GM12872 (cell line): Measurements from ENCODE around the gene C19orf47.

ENCODE experiments used
- TF ChIP-seq, protein P1 (sequence below): IDR thresholded peaks from 3 replicates; pipeline ENCODE4 v1.5.1; 2011; ENCODE audit warnings: low read depth, mild to moderate bottlenecking, low read length, moderate library complexity; ENCODE audit not compliant: insufficient read depth

C19orf47 gene

DNA sequence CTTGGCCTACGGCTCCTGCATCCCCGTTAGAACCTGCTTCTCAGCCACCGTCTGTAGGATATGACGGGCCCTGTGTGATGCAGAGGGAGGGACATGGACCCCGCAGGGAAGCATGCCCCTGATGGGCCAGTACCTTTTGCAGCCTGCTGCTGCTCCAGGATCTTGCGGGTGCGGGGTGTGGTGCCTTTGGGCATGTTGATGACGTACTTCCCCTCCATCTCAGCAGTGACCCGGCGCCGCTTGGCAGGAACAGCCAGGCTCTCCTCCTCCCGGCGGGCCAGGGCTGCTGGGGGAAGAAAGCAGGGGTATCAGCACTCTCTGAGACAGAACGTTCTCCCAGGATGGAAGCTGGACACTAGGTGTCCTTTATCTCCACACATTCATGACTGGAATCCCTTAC lies 22.0 kb downstream of the C19orf47 start:
- TF ChIP-seq, protein P1, sequence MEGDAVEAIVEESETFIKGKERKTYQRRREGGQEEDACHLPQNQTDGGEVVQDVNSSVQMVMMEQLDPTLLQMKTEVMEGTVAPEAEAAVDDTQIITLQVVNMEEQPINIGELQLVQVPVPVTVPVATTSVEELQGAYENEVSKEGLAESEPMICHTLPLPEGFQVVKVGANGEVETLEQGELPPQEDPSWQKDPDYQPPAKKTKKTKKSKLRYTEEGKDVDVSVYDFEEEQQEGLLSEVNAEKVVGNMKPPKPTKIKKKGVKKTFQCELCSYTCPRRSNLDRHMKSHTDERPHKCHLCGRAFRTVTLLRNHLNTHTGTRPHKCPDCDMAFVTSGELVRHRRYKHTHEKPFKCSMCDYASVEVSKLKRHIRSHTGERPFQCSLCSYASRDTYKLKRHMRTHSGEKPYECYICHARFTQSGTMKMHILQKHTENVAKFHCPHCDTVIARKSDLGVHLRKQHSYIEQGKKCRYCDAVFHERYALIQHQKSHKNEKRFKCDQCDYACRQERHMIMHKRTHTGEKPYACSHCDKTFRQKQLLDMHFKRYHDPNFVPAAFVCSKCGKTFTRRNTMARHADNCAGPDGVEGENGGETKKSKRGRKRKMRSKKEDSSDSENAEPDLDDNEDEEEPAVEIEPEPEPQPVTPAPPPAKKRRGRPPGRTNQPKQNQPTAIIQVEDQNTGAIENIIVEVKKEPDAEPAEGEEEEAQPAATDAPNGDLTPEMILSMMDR, result no peak

DNA sequence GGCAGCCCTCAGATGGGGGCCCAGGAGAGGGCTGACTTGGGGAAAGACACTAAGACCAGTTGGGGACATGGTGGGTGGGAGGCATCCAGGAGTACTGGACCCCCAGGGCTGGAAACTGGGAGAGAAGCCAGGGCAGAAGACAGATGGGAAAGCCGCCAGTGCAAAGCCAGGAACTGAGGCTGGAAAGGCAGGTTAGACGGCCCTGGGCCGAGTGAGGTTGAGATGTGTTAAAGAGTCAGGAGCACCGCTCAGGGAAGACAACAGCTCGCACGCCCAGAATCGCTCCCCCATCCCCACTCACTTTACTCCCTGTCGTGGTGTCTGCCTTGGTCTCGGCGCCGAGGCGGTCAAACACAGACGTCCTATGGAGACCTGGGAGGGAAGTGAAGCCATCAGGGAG lies 24.5 kb downstream of the C19orf47 start:
- TF ChIP-seq, protein P1, result no peak

DNA sequence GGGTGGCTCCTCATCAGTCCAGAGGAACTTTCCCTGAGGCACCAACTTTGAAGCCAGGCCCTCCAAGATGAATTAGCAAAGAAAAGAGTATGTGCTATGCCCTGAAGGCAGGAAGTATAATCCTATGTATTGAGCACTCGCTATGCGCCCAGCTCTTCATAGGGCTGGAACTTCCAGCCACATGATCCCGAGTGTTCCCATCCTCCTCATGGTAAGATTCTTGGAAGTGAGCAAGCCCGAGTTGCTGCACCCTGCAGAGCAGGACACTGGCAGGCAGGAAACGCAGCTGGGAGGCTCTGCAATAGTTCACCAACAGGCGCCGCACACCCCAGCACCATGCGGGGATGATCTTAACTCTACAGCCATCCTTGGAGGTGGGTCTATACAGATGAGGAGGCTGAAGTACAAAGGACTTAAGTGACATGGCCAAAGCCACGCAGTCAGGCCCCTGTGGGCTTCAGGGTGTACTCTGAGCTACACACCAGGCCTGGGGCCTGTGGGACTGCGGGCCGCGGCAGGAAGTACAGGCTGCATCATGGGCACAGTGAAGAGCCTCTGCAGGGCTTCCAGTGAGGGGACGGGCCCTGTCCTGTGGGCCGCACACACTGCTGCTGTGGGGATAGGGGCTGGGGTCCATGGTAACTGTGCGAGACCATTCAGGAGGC lies 25.1 kb downstream of the C19orf47 start:
- TF ChIP-seq, protein P1, result no peak

DNA sequence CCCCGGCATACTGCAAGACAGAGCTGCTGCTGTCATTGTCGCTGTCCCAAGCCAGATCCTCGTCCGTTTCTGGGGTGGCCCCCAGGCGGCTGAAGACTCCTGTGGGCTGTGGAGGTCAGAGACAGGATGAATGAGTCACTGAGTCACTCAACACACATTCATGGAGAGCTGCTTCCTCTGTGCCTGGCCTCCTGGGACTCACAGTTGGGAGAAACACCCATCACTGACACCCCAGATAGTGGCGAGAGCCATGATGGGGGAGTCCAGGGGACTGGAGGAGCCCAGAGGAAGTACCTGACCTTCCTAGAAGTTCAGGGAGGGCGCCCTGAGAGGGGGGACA lies 26.0 kb downstream of the C19orf47 start:
- TF ChIP-seq, protein P1, result no peak

DNA sequence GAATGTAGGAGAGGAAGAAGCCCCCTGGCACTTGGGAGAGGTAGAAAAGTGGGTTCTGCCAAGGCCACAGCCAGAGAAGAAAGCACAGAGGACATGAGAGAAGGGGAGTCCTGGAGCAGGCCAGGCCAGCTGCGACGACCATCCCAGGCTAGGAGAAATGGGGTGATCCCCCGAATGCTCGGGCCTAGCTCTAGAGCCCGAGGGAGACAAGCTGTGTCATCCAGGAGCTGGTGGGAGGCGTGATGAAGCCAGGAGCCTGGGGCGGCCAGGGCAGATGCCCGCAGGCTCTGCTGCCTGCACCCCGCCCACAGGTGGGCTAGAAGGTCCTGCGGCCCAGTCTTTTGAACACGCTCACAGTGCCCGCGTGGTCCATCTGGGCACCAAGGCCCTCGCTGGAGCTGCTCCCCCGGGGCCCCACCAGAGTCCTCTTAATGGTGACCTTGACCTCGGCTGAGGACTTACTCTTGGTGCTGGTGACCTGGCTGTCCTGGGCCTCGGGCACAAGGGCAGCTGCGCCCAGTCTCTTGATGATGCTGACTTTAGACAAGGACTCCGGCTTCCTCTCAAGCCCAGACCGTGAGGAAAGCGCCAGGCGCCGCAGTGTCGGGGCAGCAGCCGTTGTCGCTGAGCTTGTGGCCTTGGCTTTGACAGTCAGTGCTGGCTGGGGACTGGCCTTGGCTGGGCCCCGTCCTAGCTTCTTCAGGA lies 26.5 kb downstream of the C19orf47 start:
- TF ChIP-seq, protein P1, result no peak

DNA sequence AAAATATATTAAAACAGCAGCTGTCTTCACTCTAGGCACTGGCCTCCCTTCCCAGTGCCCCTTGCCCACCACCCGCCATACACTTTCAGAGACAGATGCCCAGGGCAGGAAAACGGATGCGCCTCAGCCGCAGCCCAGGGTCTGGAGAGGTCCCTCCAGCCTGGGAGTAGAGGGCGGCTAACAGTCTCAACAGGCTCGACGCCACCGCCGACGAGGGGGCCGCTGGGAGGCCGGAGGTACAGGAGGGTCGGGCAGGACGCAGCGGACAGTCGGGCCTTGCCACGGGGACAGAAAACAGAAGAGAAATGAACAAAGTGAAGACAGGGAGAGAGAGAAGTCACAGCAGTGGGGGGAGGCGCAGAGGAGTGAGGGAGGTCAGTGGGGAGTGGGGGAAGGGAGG lies 27.1 kb downstream of the C19orf47 start:
- TF ChIP-seq, protein P1, result no peak

DNA sequence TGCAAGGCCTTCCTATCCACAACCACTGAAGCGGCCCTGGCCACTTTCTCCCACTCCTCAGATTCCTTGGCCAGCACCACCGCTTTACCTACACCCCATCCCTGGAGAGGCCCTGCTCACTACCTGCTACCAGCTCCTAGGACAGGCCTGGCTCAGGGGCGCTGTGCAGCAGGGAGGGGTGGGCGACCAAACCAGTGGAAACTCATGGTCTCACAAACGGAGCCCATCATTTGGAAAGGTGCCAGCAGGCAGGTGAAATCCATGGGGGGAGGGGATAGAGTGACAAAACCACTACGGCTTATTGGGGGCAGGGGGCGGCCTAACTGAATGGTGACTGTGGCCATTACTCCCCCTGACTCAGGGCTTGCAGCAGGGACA lies 27.6 kb downstream of the C19orf47 start:
- TF ChIP-seq, protein P1, result no peak
